ENCODE measurements around the gene ING4.
A peak's percentile ranks its signal among the peaks of the same experiment; 100 is the strongest.

The ING4 gene

GRCh38 chr12:6604259-6605029 is 58.5 kb downstream of the ING4 start:
- peak overlapping the region; percentile 84 for H3K4me3 ChIP-seq (ENCODE audit: low read depth, low read length)
- H3K9ac ChIP-seq (ENCODE audit: low read depth, low read length), result no peak overlapping the region
- peaks cover 27% of the 10 kb centered on the region for H3K4me1 ChIP-seq (ENCODE audit: control insufficient read depth, insufficient read depth, low read length)
- peaks cover 60% of the 10 kb centered on the region for H3K36me3 ChIP-seq (ENCODE audit: control insufficient read depth, insufficient read depth, low read length)
- no peaks in the 10 kb centered on the region for H3K27me3 ChIP-seq (ENCODE audit: control insufficient read depth, insufficient read depth, low read length)
- no peaks in the 10 kb centered on the region for H3K9me3 ChIP-seq (ENCODE audit: control insufficient read depth, insufficient read depth, low read length)
- H3K27ac ChIP-seq (ENCODE audit: low read depth, low read length), result no peak overlapping the region

GRCh38 chr12:6603095-6603567 is 59.8 kb downstream of the ING4 start:
- no peaks in the 10 kb centered on the region for H3K27me3 ChIP-seq (ENCODE audit: control insufficient read depth, insufficient read depth, low read length)
- no peaks in the 10 kb centered on the region for H3K9me3 ChIP-seq (ENCODE audit: control insufficient read depth, insufficient read depth, low read length)
- H3K4me3 ChIP-seq (ENCODE audit: low read depth, low read length), result no peak overlapping the region
- peaks cover 25% of the 10 kb centered on the region for H3K4me1 ChIP-seq (ENCODE audit: control insufficient read depth, insufficient read depth, low read length)
- no peak overlapping the region for H3K9ac ChIP-seq (ENCODE audit: low read depth, low read length)
- H3K36me3 ChIP-seq (ENCODE audit: control insufficient read depth, insufficient read depth, low read length), result peaks cover 72% of the 10 kb centered on the region
- no peak overlapping the region for H3K27ac ChIP-seq (ENCODE audit: low read depth, low read length)

GRCh38 chr12:6602526-6602925 is 60.4 kb downstream of the ING4 start:
- H3K27me3 ChIP-seq (ENCODE audit: control insufficient read depth, insufficient read depth, low read length), result no peaks in the 10 kb centered on the region
- H3K36me3 ChIP-seq (ENCODE audit: control insufficient read depth, insufficient read depth, low read length), result peaks cover 78% of the 10 kb centered on the region
- H3K4me3 ChIP-seq (ENCODE audit: low read depth, low read length), result no peak overlapping the region
- no peak overlapping the region for H3K9ac ChIP-seq (ENCODE audit: low read depth, low read length)
- no peaks in the 10 kb centered on the region for H3K9me3 ChIP-seq (ENCODE audit: control insufficient read depth, insufficient read depth, low read length)
- peaks cover 22% of the 10 kb centered on the region for H3K4me1 ChIP-seq (ENCODE audit: control insufficient read depth, insufficient read depth, low read length)
- no peak overlapping the region for H3K27ac ChIP-seq (ENCODE audit: low read depth, low read length)
